Trophoblast cell (in vitro differentiated cells and primary cell): ENCODE data around the gene CFAP69.
"Not testable (repeated sequence)": the region's sequence is repeated elsewhere in the genome, so short reads cannot be mapped to it uniquely, and the experiment has no call there.

ENCODE experiments used
- DNase-seq, 2 donors: peaks; one replicate each; pipeline ENCODE4 v3.0.0-alpha.2; 2016
- H2AFZ ChIP-seq: 2 replicates; pipeline ENCODE4 v1.6.1; 2013; ENCODE audit warnings: low read length, moderate library complexity, mild to moderate bottlenecking; ENCODE audit not compliant: insufficient read depth, poor library complexity
- H2AK5ac ChIP-seq: 2 replicates; pipeline ENCODE4 v1.6.1; 2013; ENCODE audit warnings: mild to moderate bottlenecking, low read length
- H2BK120ac ChIP-seq: 2 replicates; pipeline ENCODE4 v1.6.1; 2013; ENCODE audit warnings: low read length, mild to moderate bottlenecking, moderate library complexity; ENCODE audit not compliant: insufficient read depth, poor library complexity
- H2BK12ac ChIP-seq: 2 replicates; pipeline ENCODE4 v1.6.1; 2013; ENCODE audit warnings: mild to moderate bottlenecking, low read length, moderate library complexity
- H2BK5ac ChIP-seq: 2 replicates; pipeline ENCODE4 v1.6.1; 2013; ENCODE audit warnings: low read length, low read depth, moderate library complexity, mild to moderate bottlenecking; ENCODE audit not compliant: poor library complexity
- H3K14ac ChIP-seq: 2 replicates; pipeline ENCODE4 v1.6.1; 2013; ENCODE audit warnings: mild to moderate bottlenecking, low read length
- H3K18ac ChIP-seq: 2 replicates; pipeline ENCODE4 v1.6.1; 2013; ENCODE audit warnings: mild to moderate bottlenecking, low read length
- H3K23ac ChIP-seq: 2 replicates; pipeline ENCODE4 v1.6.1; 2013; ENCODE audit warnings: low read length
- H3K27ac ChIP-seq: 2 replicates; pipeline ENCODE4 v1.5.1; 2013; ENCODE audit warnings: low read depth, mild to moderate bottlenecking, inconsistent platforms, low read length, moderate library complexity
- H3K27me3 ChIP-seq: 2 replicates; pipeline ENCODE4 v1.6.1; 2013; ENCODE audit warnings: inconsistent platforms, mild to moderate bottlenecking, low read length, moderate library complexity; ENCODE audit not compliant: insufficient read depth
- H3K36me3 ChIP-seq, 2 experiments: 1 replicate in 1 of 2; 2 replicates in 1 of 2; pipeline ENCODE4 v1.6.1; 2013; ENCODE audit warnings: low read length in 2 of 2, mild to moderate bottlenecking in 2 of 2, moderate library complexity in 1 of 2; ENCODE audit not compliant: insufficient read depth in 2 of 2, control insufficient read depth in 1 of 2
- H3K4ac ChIP-seq: 2 replicates; pipeline ENCODE4 v1.6.1; 2013; ENCODE audit warnings: low read depth, mild to moderate bottlenecking, low read length, moderate library complexity
- H3K4me1 ChIP-seq, 2 experiments: 1 replicate in 1 of 2; 2 replicates in 1 of 2; pipeline ENCODE4 v1.6.1; 2013; ENCODE audit warnings: low read length in 2 of 2, mild to moderate bottlenecking in 2 of 2, moderate library complexity in 1 of 2; ENCODE audit not compliant: insufficient read depth in 2 of 2, control insufficient read depth in 1 of 2
- H3K4me2 ChIP-seq: 2 replicates; pipeline ENCODE4 v1.6.1; 2013; ENCODE audit warnings: inconsistent platforms, mild to moderate bottlenecking, low read length, moderate library complexity
- H3K4me3 ChIP-seq: 2 replicates; pipeline ENCODE4 v1.5.1; 2013; ENCODE audit warnings: mild to moderate bottlenecking, low read depth, low read length, inconsistent platforms
- H3K79me1 ChIP-seq: one replicate; pipeline ENCODE4 v1.6.1; 2013; ENCODE audit warnings: low read length
- H3K79me2 ChIP-seq: 2 replicates; pipeline ENCODE4 v1.6.1; 2013; ENCODE audit warnings: low read length, mild to moderate bottlenecking; ENCODE audit not compliant: control insufficient read depth, insufficient read depth, poor library complexity
- H3K9ac ChIP-seq: 2 replicates; pipeline ENCODE4 v1.6.1; 2013; ENCODE audit warnings: mild to moderate bottlenecking, low read length
- H3K9me3 ChIP-seq: 2 replicates; pipeline ENCODE4 v1.6.1; 2013; ENCODE audit warnings: low read depth, mild to moderate bottlenecking, control low read depth, inconsistent platforms, low read length; ENCODE audit not compliant: insufficient read depth
- H4K12ac ChIP-seq: 2 replicates; pipeline ENCODE4 v1.6.1; 2013; ENCODE audit warnings: low read depth, mild to moderate bottlenecking, low read length, moderate library complexity
- H4K8ac ChIP-seq: 2 replicates; pipeline ENCODE4 v1.6.1; 2013; ENCODE audit warnings: low read depth, mild to moderate bottlenecking, low read length, moderate library complexity
- H4K91ac ChIP-seq: one replicate; pipeline ENCODE4 v1.6.1; 2013; ENCODE audit warnings: low read depth, mild to moderate bottlenecking, low read length, moderate library complexity
- WGBS: extraction: QIAGEN DNeasy Blood & Tissue Kit; methylation state at CpG from one replicate; pipeline ENCODE4 v1.1.7; 2013; ENCODE audit warnings: missing lambda C conversion rate; ENCODE audit not compliant: insufficient read length, insufficient coverage; ENCODE audit errors: extremely low coverage; 5-methylcytosine and 5-hydroxymethylcytosine counted together

Gene CFAP69

DNA sequence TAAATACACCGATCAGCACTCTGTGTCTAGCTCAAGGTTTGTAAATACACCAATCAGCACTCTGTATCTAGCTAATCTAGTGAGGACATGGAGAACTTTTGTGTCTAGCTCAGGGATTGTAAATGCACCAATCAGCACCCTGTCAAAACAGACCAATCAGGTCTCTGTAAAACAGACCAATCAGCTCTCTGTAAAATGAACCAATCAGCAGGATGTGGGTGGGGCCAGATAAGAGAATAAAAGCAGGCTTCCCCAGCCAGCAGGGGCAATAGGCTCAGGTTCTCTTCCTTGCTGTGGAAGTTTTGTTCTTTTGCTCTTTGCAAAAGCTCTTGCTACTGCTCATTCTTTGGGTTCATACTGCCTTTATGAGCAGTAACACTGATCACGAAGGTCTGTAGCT lies 90.0 kb downstream of the CFAP69 start:
- H3K79me1 ChIP-seq, H3K23ac ChIP-seq, H4K12ac ChIP-seq, H3K27me3 ChIP-seq, H3K27ac ChIP-seq, H3K18ac ChIP-seq, H3K9me3 ChIP-seq, H3K9ac ChIP-seq, DNase-seq, H3K4me1 ChIP-seq, H3K4me2 ChIP-seq, H2AK5ac ChIP-seq, H2BK5ac ChIP-seq, H2AFZ ChIP-seq, H4K8ac ChIP-seq, H3K79me2 ChIP-seq, H3K4me3 ChIP-seq, H3K36me3 ChIP-seq, H2BK120ac ChIP-seq, H2BK12ac ChIP-seq, H3K14ac ChIP-seq, H3K4ac ChIP-seq, H4K91ac ChIP-seq: not testable (repeated sequence)
- no CpG with 5 or more reads among the region's 2 CpGs for WGBS

DNA sequence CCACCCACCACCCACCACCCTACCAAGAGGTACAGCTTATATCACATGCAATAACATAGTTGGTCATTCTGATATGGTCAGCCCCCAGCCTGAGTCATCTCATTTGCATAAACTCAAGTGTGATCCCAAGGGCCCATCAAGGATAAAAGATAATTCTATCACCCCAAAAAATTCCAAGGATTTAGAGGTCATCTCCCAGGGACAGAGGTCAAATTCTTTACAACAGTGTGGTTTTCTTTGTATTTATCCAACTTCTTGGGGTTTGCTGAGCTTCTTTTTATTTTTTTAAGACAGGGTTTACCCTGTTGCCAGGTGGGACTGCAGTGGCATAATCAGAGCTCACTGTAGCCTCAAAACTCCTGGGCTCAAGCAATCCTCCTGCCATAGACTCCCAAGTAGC lies 92.1 kb downstream of the CFAP69 start:
- H2BK120ac ChIP-seq = no peak overlapping the region
- no peak overlapping the region for H4K8ac ChIP-seq
- H3K4me3 ChIP-seq = no peak overlapping the region
- peaks cover 4% of the 10 kb centered on the region for H3K9me3 ChIP-seq
- no peak overlapping the region for H4K91ac ChIP-seq
- H2BK5ac ChIP-seq = no peak overlapping the region
- H3K14ac ChIP-seq = no peak overlapping the region
- no peak for DNase-seq
- H3K4me2 ChIP-seq = no peak overlapping the region
- no peak overlapping the region for H4K12ac ChIP-seq
- no peak overlapping the region for H3K27ac ChIP-seq
- H3K27me3 ChIP-seq = no peaks in the 10 kb centered on the region
- no peak overlapping the region for H3K18ac ChIP-seq
- no peaks in the 10 kb centered on the region for H3K79me1 ChIP-seq
- no peak overlapping the region for H2BK12ac ChIP-seq
- H3K23ac ChIP-seq = no peak overlapping the region
- no peak overlapping the region for H3K9ac ChIP-seq
- H2AK5ac ChIP-seq = no peak overlapping the region
- H3K4me1 ChIP-seq = no peaks in the 10 kb centered on the region
- no peaks in the 10 kb centered on the region for H3K36me3 ChIP-seq
- no peaks in the 10 kb centered on the region for H3K79me2 ChIP-seq
- no peak overlapping the region for H2AFZ ChIP-seq
- H3K4ac ChIP-seq = no peak overlapping the region

DNA sequence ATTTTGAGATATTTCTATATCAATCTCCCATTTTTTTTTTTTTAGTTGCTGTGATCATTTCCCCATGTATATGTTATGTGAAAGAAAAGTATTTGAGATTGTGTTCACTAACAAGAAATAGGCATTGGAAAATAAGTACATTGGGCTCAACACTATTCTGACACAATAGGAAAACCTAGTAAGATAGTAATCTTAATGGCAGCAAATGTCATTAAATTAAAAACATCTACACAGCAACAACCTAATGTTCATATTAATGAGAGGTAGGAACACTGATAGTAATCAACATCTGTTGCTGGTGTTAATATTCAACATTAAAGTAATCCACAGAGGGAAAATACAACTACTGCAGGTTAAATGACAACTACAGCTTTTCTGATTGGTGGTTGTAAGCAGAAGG lies 100.0 kb downstream of the CFAP69 start:
- H3K4me1 ChIP-seq = no peaks in the 10 kb centered on the region
- H2BK120ac ChIP-seq = no peak overlapping the region
- H3K79me2 ChIP-seq = peaks cover 3% of the 10 kb centered on the region
- no peak overlapping the region for H2BK5ac ChIP-seq
- no peak overlapping the region for H3K9ac ChIP-seq
- no peak overlapping the region for H3K23ac ChIP-seq
- H3K4ac ChIP-seq = no peak overlapping the region
- peaks cover 3% of the 10 kb centered on the region for H3K79me1 ChIP-seq
- no peaks in the 10 kb centered on the region for H3K36me3 ChIP-seq
- no peaks in the 10 kb centered on the region for H3K27me3 ChIP-seq
- H2AFZ ChIP-seq = no peak overlapping the region
- H4K91ac ChIP-seq = no peak overlapping the region
- H3K27ac ChIP-seq = no peak overlapping the region
- no peak overlapping the region for H2BK12ac ChIP-seq
- H3K18ac ChIP-seq = no peak overlapping the region
- DNase-seq = no peak
- H4K8ac ChIP-seq = no peak overlapping the region
- H3K4me3 ChIP-seq = no peak overlapping the region
- no peak overlapping the region for H3K4me2 ChIP-seq
- H3K14ac ChIP-seq = no peak overlapping the region
- H2AK5ac ChIP-seq = no peak overlapping the region
- no peak overlapping the region for H4K12ac ChIP-seq
- no peaks in the 10 kb centered on the region for H3K9me3 ChIP-seq

DNA sequence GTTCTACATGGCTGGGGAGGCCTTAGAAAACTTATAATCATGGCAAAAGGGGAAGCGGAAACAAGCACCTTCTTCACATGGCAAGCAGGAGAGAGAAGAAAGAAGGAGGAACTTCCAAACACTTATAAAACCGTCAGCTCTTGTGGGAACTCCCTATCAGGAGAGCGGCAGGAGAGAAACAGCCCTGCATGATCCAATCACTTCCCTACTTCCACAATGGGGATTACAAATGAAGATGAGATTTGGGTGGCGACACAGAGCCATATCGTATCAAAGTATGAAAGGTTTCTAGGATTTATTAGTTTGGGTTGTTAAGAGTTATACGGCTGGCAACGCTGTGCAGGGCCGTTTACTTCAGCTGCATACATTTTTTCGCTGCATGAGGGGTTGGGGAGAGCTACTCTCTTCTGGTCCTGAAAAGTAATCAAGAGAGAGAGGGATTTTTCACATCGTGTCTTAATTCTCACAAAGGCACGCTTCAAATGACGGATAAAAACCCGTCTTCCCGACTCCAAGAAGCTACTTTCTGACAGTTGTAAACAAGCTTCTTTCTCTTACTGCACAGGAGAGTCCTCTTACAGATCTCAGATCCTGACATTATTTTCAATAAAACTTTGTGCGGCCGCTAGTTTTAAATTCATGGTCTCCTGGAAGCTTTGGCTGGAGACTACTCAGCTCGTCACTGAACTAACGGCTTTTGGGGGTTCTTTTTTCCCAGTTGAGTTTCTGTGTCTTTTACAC lies 100.8 kb downstream of the CFAP69 start:
- Histone ChIP-seq H3K14ac (no peak overlapping the region), H3K27me3 (no peaks in the 10 kb centered on the region), H2BK12ac (no peak overlapping the region), H4K91ac (no peak overlapping the region), H3K36me3 (no peaks in the 10 kb centered on the region), H4K8ac (peak overlapping the region; percentile 76), H3K4ac (no peak overlapping the region), H3K4me3 (no peak overlapping the region), H3K79me2 (peaks cover 3% of the 10 kb centered on the region), H3K79me1 (peaks cover 3% of the 10 kb centered on the region), H2BK120ac (no peak overlapping the region), H4K12ac (no peak overlapping the region), H3K4me2 (peak overlapping the region; percentile 89), H3K23ac (no peak overlapping the region), H3K18ac (no peak overlapping the region), H2AFZ (peak overlapping the region; percentile 30), H2AK5ac (no peak overlapping the region), H2BK5ac (no peak overlapping the region), H3K27ac (no peak overlapping the region), H3K9ac (peak overlapping the region; percentile 76), H3K4me1 (no peaks in the 10 kb centered on the region), H3K9me3 (no peaks in the 10 kb centered on the region)
- no CpG with 5 or more reads among the region's 18 CpGs for WGBS
- DNase-seq = peak in 1 of 2 donors; percentile 7
